IMR-90 (cell line): ENCODE measurements around the gene GGACT. TPM values are rescaled to one million over a fixed set of nuclear protein-coding genes. Genes with fewer than 3 reads are reported as not detected.

ENCODE experiments used
- ATAC-seq: fragments of 200-7000 bp; cut with Tn5 transposase; 2 replicates; pipeline ENCODE4 v1.9.1; 2020; ENCODE audit warnings: low read depth, mild to moderate bottlenecking, moderate library complexity
- BruUV-seq: library from RNA; stranded (reverse); fragments of 400-500 nt; replicated peaks from 2 replicates; lab custom pipeline; 2021; lab: Mats Ljungman, UMichigan
- CTCF ChIA-PET: fragments of 300-600 bp; formaldehyde crosslinking; extraction: SDS; loops from one replicate; lab custom pipeline; 2021; ENCODE audit warnings: antibody characterized with exemption; lab: Yijun Ruan, JAX
- POLR2A ChIA-PET: fragments of 300-600 bp; sonication (Branson Sonifier 250); formaldehyde crosslinking; loops from one replicate; lab custom pipeline; 2022; ENCODE audit warnings: antibody characterized with exemption; ENCODE audit not compliant: unreplicated experiment; lab: Charles Lee
- DNase-seq: peaks from one replicate; pipeline ENCODE4 v3.0.0; 2013
- H2AFZ ChIP-seq: replicated peaks from 2 replicates; pipeline ENCODE3; 2013; ENCODE audit warnings: low read length, mild to moderate bottlenecking; ENCODE audit not compliant: poor library complexity
- H2AK5ac ChIP-seq: 2 replicates; pipeline ENCODE4 v1.6.1; 2013; ENCODE audit warnings: low read depth, low read length, inconsistent platforms
- H2AK9ac ChIP-seq: replicated peaks from 2 replicates; pipeline ENCODE3; 2013; ENCODE audit warnings: mild to moderate bottlenecking, low read depth, low read length, moderate library complexity; ENCODE audit not compliant: poor library complexity
- H2BK120ac ChIP-seq: 2 replicates; pipeline ENCODE4 v1.6.1; 2013; ENCODE audit warnings: low read depth, low read length, inconsistent platforms
- H2BK15ac ChIP-seq: 3 replicates; pipeline ENCODE4 v1.6.1; 2013; ENCODE audit warnings: low read depth, low read length, inconsistent platforms
- H2BK20ac ChIP-seq: 2 replicates; pipeline ENCODE4 v1.6.1; 2013; ENCODE audit warnings: low read depth, mild to moderate bottlenecking, inconsistent platforms, low read length, moderate library complexity
- H2BK5ac ChIP-seq: 2 replicates; pipeline ENCODE4 v1.6.1; 2013; ENCODE audit warnings: mild to moderate bottlenecking, low read depth, low read length, inconsistent platforms; ENCODE audit not compliant: poor library complexity, severe bottlenecking
- H3K14ac ChIP-seq: replicated peaks from 2 replicates; pipeline ENCODE4 v1.6.1; 2013; ENCODE audit warnings: low read depth, low read length, inconsistent platforms
- H3K18ac ChIP-seq: 2 replicates; pipeline ENCODE4 v1.6.1; 2013; ENCODE audit warnings: low read depth, low read length, control low read depth
- H3K23ac ChIP-seq: 2 replicates; pipeline ENCODE4 v1.6.1; 2013; ENCODE audit warnings: low read depth, low read length, inconsistent platforms
- H3K27ac ChIP-seq: 2 replicates; pipeline ENCODE4 v1.5.1; 2013; ENCODE audit warnings: mild to moderate bottlenecking, control low read depth, low read length; ENCODE audit not compliant: insufficient read depth
- H3K27me3 ChIP-seq: 2 replicates; pipeline ENCODE4 v1.6.1; 2013; ENCODE audit warnings: low read length; ENCODE audit not compliant: control insufficient read depth, insufficient read depth
- H3K36me3 ChIP-seq: 2 replicates; pipeline ENCODE4 v1.6.1; 2013; ENCODE audit warnings: low read length, mixed read lengths; ENCODE audit not compliant: control insufficient read depth, insufficient read depth
- H3K4ac ChIP-seq: 2 replicates; pipeline ENCODE4 v1.6.1; 2013; ENCODE audit warnings: low read depth, low read length, inconsistent platforms
- H3K4me1 ChIP-seq: 2 replicates; pipeline ENCODE4 v1.6.1; 2013; ENCODE audit warnings: low read length, mixed read lengths; ENCODE audit not compliant: control insufficient read depth, insufficient read depth
- H3K4me2 ChIP-seq: 2 replicates; pipeline ENCODE4 v1.6.1; 2013; ENCODE audit warnings: low read depth, mild to moderate bottlenecking, control low read depth, low read length, moderate library complexity
- H3K4me3 ChIP-seq: 2 replicates; pipeline ENCODE4 v1.5.1; 2013; ENCODE audit warnings: low read depth, mild to moderate bottlenecking, control low read depth, low read length, moderate library complexity; ENCODE audit not compliant: insufficient read depth
- H3K56ac ChIP-seq: 2 replicates; pipeline ENCODE4 v1.6.1; 2013; ENCODE audit warnings: low read length, inconsistent platforms; ENCODE audit not compliant: insufficient read depth; ENCODE audit errors: extremely low read depth
- H3K79me1 ChIP-seq, 2 experiments: 2 replicates each; pipeline ENCODE4 v1.6.1; 2013; ENCODE audit warnings: low read length in 2 of 2, inconsistent platforms in 1 of 2, low read depth in 1 of 2
- H3K9ac ChIP-seq: 2 replicates; pipeline ENCODE4 v1.6.1; 2013; ENCODE audit warnings: low read depth, low read length, control low read depth
- H3K9me1 ChIP-seq: 2 replicates; pipeline ENCODE4 v1.6.1; 2013; ENCODE audit warnings: low read length, inconsistent platforms; ENCODE audit not compliant: insufficient read depth
- H3K9me3 ChIP-seq: 2 replicates; pipeline ENCODE4 v1.6.1; 2013; ENCODE audit warnings: low read length; ENCODE audit not compliant: control insufficient read depth, insufficient read depth
- H4K20me1 ChIP-seq: 2 replicates; pipeline ENCODE4 v1.6.1; 2013; ENCODE audit warnings: low read length, inconsistent platforms; ENCODE audit not compliant: insufficient read depth
- H4K5ac ChIP-seq: 2 replicates; pipeline ENCODE4 v1.6.1; 2013; ENCODE audit warnings: mild to moderate bottlenecking, low read depth, low read length, control low read depth
- H4K8ac ChIP-seq, 2 experiments: 2 replicates each; pipeline ENCODE4 v1.6.1; 2013; ENCODE audit warnings: low read depth in 2 of 2, low read length in 2 of 2, control low read depth in 1 of 2, inconsistent platforms in 1 of 2
- H4K91ac ChIP-seq: 2 replicates; pipeline ENCODE4 v1.6.1; 2013; ENCODE audit warnings: low read depth, low read length, inconsistent platforms; ENCODE audit not compliant: insufficient read depth
- BHLHE40 ChIP-seq: fragments of 150-350 bp; IDR thresholded peaks from 2 replicates; pipeline ENCODE4 v1.6.1; 2016; ENCODE audit warnings: mild to moderate bottlenecking, low read depth, low read length
- CEBPB ChIP-seq: IDR thresholded peaks from 2 replicates; pipeline ENCODE4 v1.6.1; 2012; ENCODE audit warnings: low read depth, low read length, improper control_type of control experiment
- CHD1 ChIP-seq: IDR thresholded peaks from 2 replicates; pipeline ENCODE4 v1.6.1; 2012; ENCODE audit warnings: low read depth, low read length, improper control_type of control experiment
- FOS ChIP-seq: fragments of 150-350 bp; IDR thresholded peaks from 2 replicates; pipeline ENCODE4 v1.6.1; 2016; ENCODE audit warnings: low read depth, low read length
- MAFK ChIP-seq: IDR thresholded peaks from 2 replicates; pipeline ENCODE4 v1.6.1; 2012; ENCODE audit warnings: low read depth, low read length, improper control_type of control experiment
- MAZ ChIP-seq: IDR thresholded peaks from 2 replicates; pipeline ENCODE4 v1.6.1; 2012; ENCODE audit warnings: low read depth, mild to moderate bottlenecking, low read length, improper control_type of control experiment, moderate library complexity, borderline replicate concordance
- MXI1 ChIP-seq: IDR thresholded peaks from 2 replicates; pipeline ENCODE4 v1.6.1; 2012; ENCODE audit warnings: low read depth, mild to moderate bottlenecking, low read length, moderate library complexity, borderline replicate concordance
- NFE2L2 ChIP-seq: fragments of 150-350 bp; IDR thresholded peaks from 2 replicates; pipeline ENCODE4 v1.6.1; 2016; ENCODE audit warnings: low read depth, mild to moderate bottlenecking, low read length
- POLR2A ChIP-seq: IDR thresholded peaks from 2 replicates; pipeline ENCODE4 v1.6.1; 2012; ENCODE audit warnings: mild to moderate bottlenecking, low read depth, low read length
- RAD21 ChIP-seq: IDR thresholded peaks from 2 replicates; pipeline ENCODE4 v1.6.1; 2012; ENCODE audit warnings: low read length, improper control_type of control experiment
- RCOR1 ChIP-seq: IDR thresholded peaks from 2 replicates; pipeline ENCODE4 v1.6.1; 2012; ENCODE audit warnings: mild to moderate bottlenecking, low read length, improper control_type of control experiment; ENCODE audit not compliant: insufficient replicate concordance
- RFX5 ChIP-seq: IDR thresholded peaks from 2 replicates; pipeline ENCODE4 v1.8.0; 2012; ENCODE audit warnings: low read depth, mild to moderate bottlenecking, low read length, moderate library complexity
- SMC3 ChIP-seq: fragments of 150-350 bp; IDR thresholded peaks from 2 replicates; pipeline ENCODE4 v1.6.1; 2016; ENCODE audit warnings: low read depth, mild to moderate bottlenecking, antibody characterized with exemption, low read length, moderate library complexity
- WGBS, 2 experiments: methylation state at CpG; one replicate each; pipeline versions ENCODE4 v1.1.5 to v1.1.7; 2013; ENCODE audit warnings: missing lambda C conversion rate in 2 of 2; ENCODE audit not compliant: insufficient read length in 1 of 2; ENCODE audit errors: extremely low coverage in 2 of 2; 5-methylcytosine and 5-hydroxymethylcytosine counted together
- dilution Hi-C: fragments of 300-500 bp; cut with HindIII; formaldehyde crosslinking; loops from one replicate; pipeline ENCODE4 v1.14.3; 2018; ENCODE audit warnings: low sequenced_read_pairs; ENCODE audit not compliant: unreplicated experiment
- in situ Hi-C: fragments of 300-500 bp; cut with MboI; formaldehyde crosslinking; loops from 3 replicates; pipeline ENCODE4 v1.14.3; 2019; ENCODE audit warnings: low sequenced_read_pairs, inconsistent platforms, mixed read lengths
- intact Hi-C: fragments of 100-400 bp; cut with micrococcal nuclease; formaldehyde crosslinking; loops from 2 replicates; pipeline ENCODE4 v1.10.0; 2022
- polyA plus RNA-seq, 3 experiments: library from polyadenylated mRNA; depleted of rRNA; stranded (reverse); fragments of >200 nt; gene quantifications; 2 replicates each; pipeline ENCODE4 v1.2.3, GENCODE V29; 2012; ENCODE audit warnings: low replicate concordance in 1 of 3
- total RNA-seq: library from RNA; depleted of rRNA; stranded (reverse); fragments of >200 nt; gene quantifications from 2 replicates; pipeline ENCODE4 v1.2.3, GENCODE V29; 2012
- TF ChIP-seq, protein P1 (sequence below): fragments of 150-350 bp; IDR thresholded peaks from 2 replicates; pipeline ENCODE4 v1.6.1; 2016; ENCODE audit warnings: low read depth, mild to moderate bottlenecking, low read length, moderate library complexity, borderline replicate concordance
- TF ChIP-seq, protein P2 (sequence below): conservative IDR thresholded peaks from 2 replicates; pipeline ENCODE4 v1.5.1; 2012; ENCODE audit warnings: mild to moderate bottlenecking, low read depth, low read length, improper control_type of control experiment
- TF ChIP-seq, protein P3 (sequence below): fragments of 150-350 bp; IDR thresholded peaks from 2 replicates; pipeline ENCODE4 v1.6.1; 2017; ENCODE audit warnings: mild to moderate bottlenecking, antibody characterized with exemption, low read length, low read depth

The GGACT gene
- total and polyA plus RNA-seq, 2 of the 4 experiments (the other 2 are of a cell fraction): 2.0 to 2.6 TPM

- no peak overlapping the region for H3K56ac ChIP-seq
- no peak overlapping the region for H3K14ac ChIP-seq
- H3K9me1 ChIP-seq: no peaks in the 10 kb centered on the region
- H3K4me1 ChIP-seq: peaks cover 2% of the 10 kb centered on the region
- H2BK20ac ChIP-seq: no peak overlapping the region
- H3K9me3 ChIP-seq: no peaks in the 10 kb centered on the region
- no peak overlapping the region for H3K4ac ChIP-seq
- H3K27me3 ChIP-seq: no peaks in the 10 kb centered on the region
- ChIA-PET POLR2A (no interaction called here), CTCF (interaction anchor here (0.6 to 1.6 kb wide), 2 partner anchors 9 to 62 kb away, joined by 3 to 8 read pairs; no protein-coding TSS in a partner anchor)
- no peak overlapping the region for H3K4me3 ChIP-seq
- 0 out of 4 replicates have a peak, but pooled peaks cover 0 to 5% of the 10 kb centered on the region in 2 experiments for H3K79me1 ChIP-seq
- dilution Hi-C loops (no loop called here), in situ Hi-C loops (no loop called here), intact Hi-C loops (no loop called here)
- H2AK5ac ChIP-seq: no peak overlapping the region
- H2AFZ ChIP-seq: no peak overlapping the region
- H3K27ac ChIP-seq: no peak overlapping the region
- no peak overlapping the region for H4K5ac ChIP-seq
- H2BK5ac ChIP-seq: no peak overlapping the region
- H4K8ac ChIP-seq: no peak overlapping the region
- no peak overlapping the region for H2AK9ac ChIP-seq
- H3K23ac ChIP-seq: no peak overlapping the region
- H4K91ac ChIP-seq: no peak overlapping the region
- H3K4me2 ChIP-seq: no peak overlapping the region
- no peaks in the 10 kb centered on the region for H3K36me3 ChIP-seq
- no peak for TF ChIP-seq CEBPB
- no peak for TF ChIP-seq MAZ
- TF ChIP-seq RCOR1: no peak
- TF ChIP-seq MXI1: no peak
- TF ChIP-seq, protein P1, sequence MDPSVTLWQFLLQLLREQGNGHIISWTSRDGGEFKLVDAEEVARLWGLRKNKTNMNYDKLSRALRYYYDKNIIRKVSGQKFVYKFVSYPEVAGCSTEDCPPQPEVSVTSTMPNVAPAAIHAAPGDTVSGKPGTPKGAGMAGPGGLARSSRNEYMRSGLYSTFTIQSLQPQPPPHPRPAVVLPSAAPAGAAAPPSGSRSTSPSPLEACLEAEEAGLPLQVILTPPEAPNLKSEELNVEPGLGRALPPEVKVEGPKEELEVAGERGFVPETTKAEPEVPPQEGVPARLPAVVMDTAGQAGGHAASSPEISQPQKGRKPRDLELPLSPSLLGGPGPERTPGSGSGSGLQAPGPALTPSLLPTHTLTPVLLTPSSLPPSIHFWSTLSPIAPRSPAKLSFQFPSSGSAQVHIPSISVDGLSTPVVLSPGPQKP: no peak
- no peak for TF ChIP-seq SMC3
- TF ChIP-seq, protein P2, sequence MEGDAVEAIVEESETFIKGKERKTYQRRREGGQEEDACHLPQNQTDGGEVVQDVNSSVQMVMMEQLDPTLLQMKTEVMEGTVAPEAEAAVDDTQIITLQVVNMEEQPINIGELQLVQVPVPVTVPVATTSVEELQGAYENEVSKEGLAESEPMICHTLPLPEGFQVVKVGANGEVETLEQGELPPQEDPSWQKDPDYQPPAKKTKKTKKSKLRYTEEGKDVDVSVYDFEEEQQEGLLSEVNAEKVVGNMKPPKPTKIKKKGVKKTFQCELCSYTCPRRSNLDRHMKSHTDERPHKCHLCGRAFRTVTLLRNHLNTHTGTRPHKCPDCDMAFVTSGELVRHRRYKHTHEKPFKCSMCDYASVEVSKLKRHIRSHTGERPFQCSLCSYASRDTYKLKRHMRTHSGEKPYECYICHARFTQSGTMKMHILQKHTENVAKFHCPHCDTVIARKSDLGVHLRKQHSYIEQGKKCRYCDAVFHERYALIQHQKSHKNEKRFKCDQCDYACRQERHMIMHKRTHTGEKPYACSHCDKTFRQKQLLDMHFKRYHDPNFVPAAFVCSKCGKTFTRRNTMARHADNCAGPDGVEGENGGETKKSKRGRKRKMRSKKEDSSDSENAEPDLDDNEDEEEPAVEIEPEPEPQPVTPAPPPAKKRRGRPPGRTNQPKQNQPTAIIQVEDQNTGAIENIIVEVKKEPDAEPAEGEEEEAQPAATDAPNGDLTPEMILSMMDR: no peak
- TF ChIP-seq RFX5: no peak
- TF ChIP-seq FOS: no peak
- TF ChIP-seq MAFK: no peak
- no peak for TF ChIP-seq POLR2A
- TF ChIP-seq, protein P3, sequence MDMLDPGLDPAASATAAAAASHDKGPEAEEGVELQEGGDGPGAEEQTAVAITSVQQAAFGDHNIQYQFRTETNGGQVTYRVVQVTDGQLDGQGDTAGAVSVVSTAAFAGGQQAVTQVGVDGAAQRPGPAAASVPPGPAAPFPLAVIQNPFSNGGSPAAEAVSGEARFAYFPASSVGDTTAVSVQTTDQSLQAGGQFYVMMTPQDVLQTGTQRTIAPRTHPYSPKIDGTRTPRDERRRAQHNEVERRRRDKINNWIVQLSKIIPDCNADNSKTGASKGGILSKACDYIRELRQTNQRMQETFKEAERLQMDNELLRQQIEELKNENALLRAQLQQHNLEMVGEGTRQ: no peak
- TF ChIP-seq CHD1: no peak
- no peak for TF ChIP-seq NFE2L2
- TF ChIP-seq RAD21: no peak
- no peak for TF ChIP-seq BHLHE40
- H2BK120ac ChIP-seq: no peak overlapping the region
- ATAC-seq: no peak
- no peak for DNase-seq
- H4K20me1 ChIP-seq: no peaks in the 10 kb centered on the region
- no CpG with 5 or more reads among the region's 6 CpGs for WGBS, 2 experiments
- H3K18ac ChIP-seq: no peak overlapping the region
- H2BK15ac ChIP-seq: no peak overlapping the region
- no peak overlapping the region for H3K9ac ChIP-seq
- BruUV-seq: no TSS peak
These were observed 105.5 kb downstream of the GGACT start for GRCh38 chr13:100483139-100483538.
